CD14-positive monocyte (primary cell): Measurements from ENCODE around the gene COA6. TPM values are rescaled to one million over a fixed set of nuclear protein-coding genes. Genes with fewer than 3 reads are reported as not detected.
A peak's percentile ranks its signal among the peaks of the same experiment; 100 is the strongest.

Experiments used
- DNase-seq, 3 donors: peaks; one replicate each; pipeline ENCODE4 v3.0.0-alpha.2; 2011 to 2022
- H2AFZ ChIP-seq: 2 replicates; pipeline ENCODE4 v1.6.0; 2012; ENCODE audit warnings: mild to moderate bottlenecking, low read depth, low read length, inconsistent platforms; ENCODE audit not compliant: insufficient read depth, poor library complexity, severe bottlenecking
- H3K27ac ChIP-seq, 2 donors: 1 replicate in 1 of 2; 2 replicates in 1 of 2; pipeline ENCODE4 v1.5.1; 2012 to 2013; ENCODE audit warnings: low read length in 2 of 2, control low read depth in 1 of 2, inconsistent platforms in 1 of 2, low read depth in 1 of 2, mild to moderate bottlenecking in 1 of 2
- H3K27me3 ChIP-seq, 2 donors: one replicate each; pipeline versions ENCODE4 v1.6.0 to v1.6.1; 2011 to 2013; ENCODE audit warnings: low read length in 2 of 2; ENCODE audit not compliant: control insufficient read depth in 2 of 2, insufficient read depth in 2 of 2
- H3K36me3 ChIP-seq, 2 donors: replicated peaks in 1 of 2; 1 replicate in 1 of 2; 2 replicates in 1 of 2; pipeline versions ENCODE4 v1.5.1 to v1.6.1; 2012 to 2013; ENCODE audit warnings: low read length in 2 of 2, control low read depth in 1 of 2, inconsistent platforms in 1 of 2, mild to moderate bottlenecking in 1 of 2; ENCODE audit not compliant: insufficient read depth in 2 of 2, control insufficient read depth in 1 of 2
- H3K4me1 ChIP-seq, 2 donors: 1 replicate in 1 of 2; 2 replicates in 1 of 2; pipeline versions ENCODE4 v1.5.1 to v1.6.1; 2012 to 2013; ENCODE audit warnings: low read length in 2 of 2, control low read depth in 1 of 2, inconsistent platforms in 1 of 2, mild to moderate bottlenecking in 1 of 2, moderate library complexity in 1 of 2; ENCODE audit not compliant: insufficient read depth in 2 of 2, control insufficient read depth in 1 of 2
- H3K4me2 ChIP-seq: replicated peaks from 2 replicates; pipeline ENCODE3; 2012; ENCODE audit warnings: low read length, moderate library complexity, mild to moderate bottlenecking; ENCODE audit not compliant: poor library complexity, severe bottlenecking; ENCODE audit errors: extremely low read depth
- H3K4me3 ChIP-seq, 3 experiments: fragments of 200-600 bp in 1 of 3; sonication (generic) in 1 of 3; replicated peaks in 1 of 3; 1 replicate in 2 of 3; 2 replicates in 1 of 3; pipeline ENCODE4 v1.5.1; 2011 to 2013; ENCODE audit warnings: low read length in 3 of 3, mild to moderate bottlenecking in 3 of 3, control low read depth in 2 of 3, low read depth in 2 of 3, inconsistent platforms in 1 of 3, moderate library complexity in 1 of 3
- H3K79me2 ChIP-seq: 2 replicates; pipeline ENCODE4 v1.6.0; 2012; ENCODE audit warnings: mild to moderate bottlenecking, control low read depth, inconsistent platforms, low read length, moderate library complexity; ENCODE audit not compliant: insufficient read depth
- H3K9ac ChIP-seq: 2 replicates; pipeline ENCODE4 v1.6.0; 2017; ENCODE audit warnings: low read length, mild to moderate bottlenecking; ENCODE audit not compliant: insufficient read depth, poor library complexity, severe bottlenecking
- H3K9me3 ChIP-seq, 2 donors: replicated peaks in 1 of 2; 1 replicate in 1 of 2; 2 replicates in 1 of 2; pipeline versions ENCODE4 v1.5.1 to v1.6.1; 2012 to 2013; ENCODE audit warnings: low read length in 2 of 2, control low read depth in 1 of 2; ENCODE audit not compliant: control insufficient read depth in 1 of 2, insufficient read depth in 1 of 2
- H4K20me1 ChIP-seq: 2 replicates; pipeline ENCODE4 v1.6.0; 2012; ENCODE audit warnings: mild to moderate bottlenecking, low read length, control low read depth, moderate library complexity; ENCODE audit not compliant: insufficient read depth
- H3K27ac Mint-ChIP-seq, 7 donors: one replicate each; pipeline ENCODE4 v1.8.0; 2020; ENCODE audit warnings: mild to moderate bottlenecking in 7 of 7, mixed read lengths in 7 of 7, moderate library complexity in 6 of 7, inconsistent platforms in 2 of 7
- H3K27me3 Mint-ChIP-seq, 3 donors: one replicate each; pipeline ENCODE4 v1.8.0; 2021 to 2022; ENCODE audit warnings: low read depth in 3 of 3, mild to moderate bottlenecking in 3 of 3, mixed read lengths in 3 of 3, moderate library complexity in 3 of 3, inconsistent platforms in 1 of 3
- H3K36me3 Mint-ChIP-seq, 2 donors: one replicate each; pipeline ENCODE4 v1.8.0; 2020; ENCODE audit warnings: mixed read lengths in 2 of 2, inconsistent platforms in 1 of 2, mild to moderate bottlenecking in 1 of 2
- H3K4me1 Mint-ChIP-seq: one replicate; pipeline ENCODE4 v1.8.0; 2020; ENCODE audit warnings: mild to moderate bottlenecking, mixed read lengths
- H3K4me3 Mint-ChIP-seq, 2 donors: one replicate each; pipeline ENCODE4 v1.8.0; 2020; ENCODE audit warnings: mild to moderate bottlenecking in 2 of 2, mixed read lengths in 2 of 2, moderate library complexity in 1 of 2
- H3K9me3 Mint-ChIP-seq, 7 donors: one replicate each; pipeline ENCODE4 v1.8.0; 2020 to 2022; ENCODE audit warnings: mixed read lengths in 7 of 7, mild to moderate bottlenecking in 6 of 7, moderate library complexity in 6 of 7, inconsistent platforms in 2 of 7
- WGBS: methylation state at CpG from one replicate; pipeline ENCODE4 v1.1.5; 2013; ENCODE audit warnings: missing lambda C conversion rate; ENCODE audit not compliant: insufficient coverage; 5-methylcytosine and 5-hydroxymethylcytosine counted together
- intact Hi-C, 2 donors: fragments of 100-400 bp; cut with micrococcal nuclease; formaldehyde crosslinking; loops; one replicate each; pipeline versions ENCODE4 v1.15.0 to v1.15.1; 2023
- polyA plus RNA-seq, 3 donors: library from polyadenylated mRNA; depleted of rRNA in 1 of 3; unstranded in 2 of 3; stranded (reverse) in 1 of 3; fragments of 300-500 nt in 2 of 3; fragments of >200 nt in 1 of 3; fragmentation: Illumina TruSeq in 2 of 3; gene quantifications; 1 replicate in 2 of 3; 2 replicates in 1 of 3; pipeline ENCODE4 v1.2.3, GENCODE V29; 2012 to 2021
- TF ChIP-seq, protein P1 (sequence below): fragments of 200-600 bp; IDR thresholded peaks from one replicate; pipeline ENCODE4 v1.8.0; 2022; ENCODE audit warnings: antibody characterized with exemption, mild to moderate bottlenecking

The COA6 gene
- polyA plus RNA-seq, 3 donors = 7.2 to 55.5 (median 46.3) TPM

DNA sequence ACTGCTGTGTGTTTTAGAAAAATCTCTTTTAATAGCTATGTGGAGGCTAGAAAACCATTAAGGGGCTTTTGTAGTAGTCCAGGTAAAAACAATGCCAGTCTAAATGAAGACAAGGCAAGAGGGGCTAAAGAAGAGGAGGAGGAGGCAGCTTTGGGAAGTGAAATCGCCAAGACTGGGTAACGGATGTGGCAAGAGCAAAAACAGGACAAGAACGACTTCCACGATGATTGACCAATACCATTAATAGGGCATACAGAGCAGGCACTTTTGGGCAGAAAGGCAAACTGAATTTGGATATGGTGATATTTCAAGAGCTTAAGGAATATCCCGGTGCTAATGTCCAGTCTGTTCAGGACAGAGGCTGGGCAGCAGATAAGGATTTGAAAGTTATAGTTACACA is 22.0 kb downstream of the COA6 start:
- Histone ChIP-seq H3K27ac (peak overlapping the region in 1 of 2 donors; percentile 46), H3K36me3 (peaks cover 20 to 22% of the 10 kb centered on the region in 2 donors), H3K4me3 (peak overlapping the region in 1 of 3 experiments; percentile 19), H4K20me1 (no peaks in the 10 kb centered on the region), H3K4me1 (peaks cover 36 to 40% of the 10 kb centered on the region in 2 donors), H2AFZ (peak overlapping the region; percentile 61), H3K9ac (no peak overlapping the region), H3K27me3 (no peaks in the 10 kb centered on the region), H3K4me2 (peak overlapping the region; percentile 40), H3K79me2 (no peaks in the 10 kb centered on the region), H3K9me3 (no peaks in the 10 kb centered on the region)
- peak; percentile 5 to 54 (median 44) for DNase-seq
- Mint-ChIP-seq H3K4me1 (peaks cover 32% of the 10 kb centered on the region), H3K27ac (peak overlapping the region; percentile 0 to 90 (median 68)), H3K4me3 (peak overlapping the region in 1 of 2 donors; percentile 56), H3K36me3 (peaks cover 19% of the 10 kb centered on the region in 2 donors), H3K27me3 (no peaks in the 10 kb centered on the region), H3K9me3 (no peaks in the 10 kb centered on the region)
- 33% methylated on average over 1 of the region's 5 CpGs for WGBS
- TF ChIP-seq, protein P1, sequence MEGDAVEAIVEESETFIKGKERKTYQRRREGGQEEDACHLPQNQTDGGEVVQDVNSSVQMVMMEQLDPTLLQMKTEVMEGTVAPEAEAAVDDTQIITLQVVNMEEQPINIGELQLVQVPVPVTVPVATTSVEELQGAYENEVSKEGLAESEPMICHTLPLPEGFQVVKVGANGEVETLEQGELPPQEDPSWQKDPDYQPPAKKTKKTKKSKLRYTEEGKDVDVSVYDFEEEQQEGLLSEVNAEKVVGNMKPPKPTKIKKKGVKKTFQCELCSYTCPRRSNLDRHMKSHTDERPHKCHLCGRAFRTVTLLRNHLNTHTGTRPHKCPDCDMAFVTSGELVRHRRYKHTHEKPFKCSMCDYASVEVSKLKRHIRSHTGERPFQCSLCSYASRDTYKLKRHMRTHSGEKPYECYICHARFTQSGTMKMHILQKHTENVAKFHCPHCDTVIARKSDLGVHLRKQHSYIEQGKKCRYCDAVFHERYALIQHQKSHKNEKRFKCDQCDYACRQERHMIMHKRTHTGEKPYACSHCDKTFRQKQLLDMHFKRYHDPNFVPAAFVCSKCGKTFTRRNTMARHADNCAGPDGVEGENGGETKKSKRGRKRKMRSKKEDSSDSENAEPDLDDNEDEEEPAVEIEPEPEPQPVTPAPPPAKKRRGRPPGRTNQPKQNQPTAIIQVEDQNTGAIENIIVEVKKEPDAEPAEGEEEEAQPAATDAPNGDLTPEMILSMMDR = no peak
- intact Hi-C loops = no loop called here

DNA sequence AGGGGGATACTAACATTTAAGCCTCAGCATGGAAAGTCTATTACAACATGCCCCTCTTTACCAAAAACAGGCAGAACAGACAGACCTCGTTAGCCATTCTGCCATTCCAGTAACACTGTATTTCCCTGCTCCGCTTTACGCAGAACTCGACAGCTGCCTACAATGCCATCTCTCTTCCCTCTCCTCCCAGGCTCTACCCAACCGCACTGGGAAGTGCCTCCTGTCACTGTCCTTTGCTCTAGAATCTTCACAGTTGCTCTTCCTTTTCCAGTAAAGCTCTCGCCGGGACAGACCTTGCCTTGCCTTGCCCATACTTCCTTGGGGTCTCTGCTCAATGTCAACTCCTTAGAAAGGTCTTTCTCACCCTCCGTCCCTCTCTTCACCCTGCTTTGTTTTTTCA is 22.8 kb downstream of the COA6 start:
- TF ChIP-seq, protein P1 = no peak
- no peaks in the 10 kb centered on the region for H4K20me1 ChIP-seq

More for the DNA sequence above, 22.8 kb downstream of the COA6 start:
- intact Hi-C loops = no loop called here
- WGBS = 92% methylated on average over 5 of the region's 8 CpGs
- peaks cover 15 to 16% of the 10 kb centered on the region in 2 donors for H3K36me3 Mint-ChIP-seq
- peaks cover 39 to 48% of the 10 kb centered on the region in 2 donors for H3K4me1 ChIP-seq
- peaks cover 39% of the 10 kb centered on the region for H3K4me1 Mint-ChIP-seq
- H3K4me3 Mint-ChIP-seq = no peak overlapping the region
- DNase-seq = no peak
- H3K36me3 ChIP-seq = peaks cover 17 to 18% of the 10 kb centered on the region in 2 donors
- H3K9ac ChIP-seq = no peak overlapping the region
- H3K27me3 ChIP-seq = no peaks in the 10 kb centered on the region
- no peaks in the 10 kb centered on the region for H3K27me3 Mint-ChIP-seq
- H3K4me2 ChIP-seq = no peak overlapping the region
- H3K79me2 ChIP-seq = no peaks in the 10 kb centered on the region
- H2AFZ ChIP-seq = peak overlapping the region; percentile 71
- no peak overlapping the region for H3K4me3 ChIP-seq
- no peaks in the 10 kb centered on the region for H3K9me3 Mint-ChIP-seq
- H3K9me3 ChIP-seq = no peaks in the 10 kb centered on the region
- H3K27ac Mint-ChIP-seq = peak overlapping the region in 5 of 7 donors; percentile 9 to 82 (median 65)
- H3K27ac ChIP-seq = peak overlapping the region; percentile 18 to 22
